ENCODE data around the gene GHRHR. TPM values are rescaled to one million over a fixed set of nuclear protein-coding genes. Genes with fewer than 3 reads are reported as not detected.
A peak's percentile ranks its signal among the peaks of the same experiment; 100 is the strongest.

Gene GHRHR
- total and polyA plus RNA-seq, 9 of the 15 experiments (the other 6 are each of a cell fraction or from before 2014, with no cell fraction given): not detected

DNA sequence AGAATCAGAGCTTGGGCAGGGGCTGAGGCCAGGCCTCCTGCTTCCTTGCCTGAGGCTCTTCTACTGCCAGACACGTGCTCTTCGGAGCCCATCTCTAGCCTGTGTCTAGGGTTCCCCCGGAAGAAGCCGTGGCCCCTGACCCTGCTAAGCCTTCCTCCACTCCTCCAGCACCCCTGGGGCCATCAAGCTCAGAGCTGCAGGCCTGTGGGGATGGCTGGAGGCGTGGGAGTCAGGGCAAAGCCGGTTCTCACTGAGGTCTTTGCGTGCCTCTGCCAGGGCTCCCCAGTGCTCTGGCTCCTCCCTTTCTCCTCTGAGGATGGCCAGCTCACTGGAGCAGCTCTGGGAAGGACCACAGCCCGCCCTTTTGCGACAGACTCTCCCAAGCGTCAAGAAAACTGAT lies 34.4 kb downstream of the GHRHR start:
- peaks cover 0 to 8% of the 10 kb centered on the region in 2 experiments; a peak in 3 of 5 replicates for H3K4me1 ChIP-seq (replicated peaks in 1 of 2; ENCODE audit: control insufficient read depth in 2 of 2, insufficient read depth in 2 of 2, low read length in 2 of 2)

More for the DNA sequence above, 34.4 kb downstream of the GHRHR start:
- H4K20me1 ChIP-seq (replicated peaks; ENCODE audit: control insufficient read depth, insufficient read depth, low read length): no peaks in the 10 kb centered on the region
- H3K9me1 ChIP-seq (ENCODE audit: control insufficient read depth, insufficient read depth, low read length): no peaks in the 10 kb centered on the region
- no peak for FAIRE-seq
- WGBS (ENCODE audit: insufficient coverage, low coverage, missing lambda C conversion rate): under 1% methylated on average over 10 of the region's 10 CpGs
- H3K27me3 ChIP-seq (ENCODE audit: control insufficient read depth in 2 of 2, insufficient read depth in 2 of 2, low read length in 2 of 2): peaks cover 19 to 43% of the 10 kb centered on the region in 2 experiments; a peak in 4 of 5 replicates
- intact Hi-C loops (cut with micrococcal nuclease) (no loop called here), in situ Hi-C loops (cut with MboI) (no loop called here)
- 0 out of 4 replicates have a peak overlapping the region, but pooled peaks of 1 of the 2 experiments have one; percentile 23 for H3K9ac ChIP-seq (ENCODE audit: insufficient read depth in 1 of 2, low read depth in 2 of 2, low read length in 2 of 2)
- no peaks in the 10 kb centered on the region for H3K9me3 ChIP-seq (replicated peaks; ENCODE audit: control insufficient read depth, insufficient read depth, low read depth, low read length)
- no peak; the same call in 2 of the 3 replicates for ATAC-seq
- DNase-seq (ENCODE audit: extremely low read depth in 1 of 4, low spot score in 3 of 4): no peak
- BruUV-seq (replicated peaks): no TSS peak
- H3K4me3 ChIP-seq: no peak overlapping the region
- no peaks in the 10 kb centered on the region for H3K79me2 ChIP-seq (ENCODE audit: control insufficient read depth, insufficient read depth, low read length)
- TF ChIP-seq, protein P1, sequence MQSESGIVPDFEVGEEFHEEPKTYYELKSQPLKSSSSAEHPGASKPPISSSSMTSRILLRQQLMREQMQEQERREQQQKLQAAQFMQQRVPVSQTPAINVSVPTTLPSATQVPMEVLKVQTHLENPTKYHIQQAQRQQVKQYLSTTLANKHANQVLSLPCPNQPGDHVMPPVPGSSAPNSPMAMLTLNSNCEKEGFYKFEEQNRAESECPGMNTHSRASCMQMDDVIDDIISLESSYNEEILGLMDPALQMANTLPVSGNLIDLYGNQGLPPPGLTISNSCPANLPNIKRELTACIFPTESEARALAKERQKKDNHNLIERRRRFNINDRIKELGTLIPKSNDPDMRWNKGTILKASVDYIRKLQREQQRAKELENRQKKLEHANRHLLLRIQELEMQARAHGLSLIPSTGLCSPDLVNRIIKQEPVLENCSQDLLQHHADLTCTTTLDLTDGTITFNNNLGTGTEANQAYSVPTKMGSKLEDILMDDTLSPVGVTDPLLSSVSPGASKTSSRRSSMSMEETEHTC (IDR thresholded peaks at IDR 0.05): no peak
- TF ChIP-seq ZNF76 (CRISPR knock-in tag; IDR thresholded peaks at IDR 0.05; ENCODE audit: borderline replicate concordance): no peak
- TF ChIP-seq GABPB2 (CRISPR knock-in tag; conservative IDR thresholded peaks at IDR 0.05): no peak
- TF ChIP-seq THRAP3 (IDR thresholded peaks at IDR 0.05; ENCODE audit: borderline replicate concordance): no peak
- no peak for TF ChIP-seq XRCC4 (IDR thresholded peaks at IDR 0.05; ENCODE audit: extremely low read depth, insufficient read depth, insufficient read length)
- no peak for TF ChIP-seq ZNF239 (CRISPR knock-in tag; IDR thresholded peaks at IDR 0.05)
- TF ChIP-seq MAFK (IDR thresholded peaks at IDR 0.05; ENCODE audit: low read length): no peak
- no peak for TF ChIP-seq EWSR1 (IDR thresholded peaks at IDR 0.05; ENCODE audit: borderline replicate concordance, low read depth, partially characterized antibody)
- no peak for TF ChIP-seq CBFB (CRISPR knock-in tag; IDR thresholded peaks at IDR 0.05)
- no peak for TF ChIP-seq CHD4 (IDR thresholded peaks at IDR 0.05; ENCODE audit: insufficient read depth, insufficient replicate concordance, low read depth, low read length, poor library complexity, severe bottlenecking)
- no peak for TF ChIP-seq MYBL2 (IDR thresholded peaks at IDR 0.05; ENCODE audit: low read depth)
- TF ChIP-seq MYBL2 (CRISPR knock-in tag; IDR thresholded peaks at IDR 0.05; ENCODE audit: borderline replicate concordance): no peak
- TF ChIP-seq SAFB (IDR thresholded peaks at IDR 0.05; ENCODE audit: borderline replicate concordance, low read depth, low read length): no peak
- no peak for TF ChIP-seq ZNF184 (CRISPR knock-in tag; IDR thresholded peaks at IDR 0.05)
- TF ChIP-seq NFE2 (IDR thresholded peaks at IDR 0.05; ENCODE audit: low read depth): no peak
- TF ChIP-seq, protein P2, sequence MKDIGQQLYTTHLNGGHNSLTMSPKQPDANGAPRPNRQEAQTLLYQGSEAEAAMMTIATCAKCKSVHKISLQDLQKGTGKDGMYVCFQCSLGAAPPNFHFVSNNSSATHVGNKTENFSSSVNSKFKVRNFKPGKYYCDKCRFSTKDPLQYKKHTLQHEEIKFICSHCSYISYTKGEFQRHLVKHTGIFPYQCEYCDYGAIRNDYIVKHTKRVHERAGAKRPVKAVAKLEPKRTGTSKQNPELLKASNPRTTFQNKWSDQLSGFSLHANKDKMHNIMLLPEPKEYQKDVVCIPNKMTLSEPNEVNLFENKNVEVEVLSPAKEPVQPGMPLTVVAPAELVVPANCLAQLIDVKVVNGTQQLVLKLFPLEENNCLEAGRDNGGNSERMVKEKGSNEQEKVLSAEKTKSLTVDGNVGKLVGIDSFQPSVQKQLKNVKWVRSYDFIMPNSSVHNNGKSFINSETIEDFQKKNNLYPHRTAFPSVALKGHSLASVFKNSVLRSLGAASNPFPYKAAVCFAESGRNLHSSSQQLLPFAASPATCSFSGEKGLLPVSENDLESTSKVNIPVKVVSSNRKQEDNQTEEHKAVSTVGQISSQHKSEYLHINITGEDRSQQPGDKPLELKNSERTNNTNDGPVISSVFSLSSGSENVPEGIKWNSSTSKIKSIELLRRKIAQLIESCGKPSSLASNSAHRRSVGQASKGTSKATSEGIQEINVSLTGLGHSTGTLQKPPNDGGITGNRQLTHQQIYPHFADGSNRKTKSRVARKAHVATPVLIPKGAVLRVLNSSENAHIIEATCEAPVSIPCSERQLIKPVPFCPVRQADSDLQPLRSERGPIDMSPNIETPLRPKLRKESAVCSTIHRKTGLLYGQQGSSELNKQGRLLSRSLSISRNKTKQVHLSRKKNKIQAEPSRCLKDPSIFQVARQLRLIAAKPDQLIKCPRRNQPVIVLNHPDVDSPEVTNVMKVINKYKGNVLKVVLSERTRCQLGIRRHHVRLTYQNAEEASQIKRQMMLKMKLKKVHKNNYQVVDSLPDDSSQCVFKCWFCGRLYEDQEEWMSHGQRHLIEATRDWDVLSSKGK (CRISPR knock-in tag; IDR thresholded peaks at IDR 0.05): no peak
- TF ChIP-seq RAD21 (CRISPR knock-in tag; conservative IDR thresholded peaks at IDR 0.05 in 1 of 2, IDR thresholded peaks at IDR 0.05 in 1 of 2): no peak
- no peak for TF ChIP-seq ZFPM2 (CRISPR knock-in tag; IDR thresholded peaks at IDR 0.05)
- H3K36me3 ChIP-seq (ENCODE audit: control insufficient read depth, insufficient read depth, low read length): no peaks in the 10 kb centered on the region
- no peak overlapping the region for H2AFZ ChIP-seq (ENCODE audit: low read depth, low read length)
- ChIA-PET POLR2A (interaction anchor here (0.9 kb wide), 1 partner anchor 9 kb away, joined by 3 read pairs; no protein-coding TSS in a partner anchor), CTCF (ENCODE audit: low intra/inter-chr PET ratio) (no interaction called here)
- H3K4me2 ChIP-seq (ENCODE audit: insufficient read depth, low read length): no peak overlapping the region
- no peak overlapping the region for H3K27ac ChIP-seq (ENCODE audit: extremely low read depth, low read depth, low read length)

All from K562 (cell line).